Measurements from ENCODE around the gene TRAF1. TPM values are rescaled to one million over a fixed set of nuclear protein-coding genes. Genes with fewer than 3 reads are reported as not detected.

Gene TRAF1
- total and polyA plus RNA-seq, 11 donors: 0.93 to 7.8 (median 1.8) TPM

DNA sequence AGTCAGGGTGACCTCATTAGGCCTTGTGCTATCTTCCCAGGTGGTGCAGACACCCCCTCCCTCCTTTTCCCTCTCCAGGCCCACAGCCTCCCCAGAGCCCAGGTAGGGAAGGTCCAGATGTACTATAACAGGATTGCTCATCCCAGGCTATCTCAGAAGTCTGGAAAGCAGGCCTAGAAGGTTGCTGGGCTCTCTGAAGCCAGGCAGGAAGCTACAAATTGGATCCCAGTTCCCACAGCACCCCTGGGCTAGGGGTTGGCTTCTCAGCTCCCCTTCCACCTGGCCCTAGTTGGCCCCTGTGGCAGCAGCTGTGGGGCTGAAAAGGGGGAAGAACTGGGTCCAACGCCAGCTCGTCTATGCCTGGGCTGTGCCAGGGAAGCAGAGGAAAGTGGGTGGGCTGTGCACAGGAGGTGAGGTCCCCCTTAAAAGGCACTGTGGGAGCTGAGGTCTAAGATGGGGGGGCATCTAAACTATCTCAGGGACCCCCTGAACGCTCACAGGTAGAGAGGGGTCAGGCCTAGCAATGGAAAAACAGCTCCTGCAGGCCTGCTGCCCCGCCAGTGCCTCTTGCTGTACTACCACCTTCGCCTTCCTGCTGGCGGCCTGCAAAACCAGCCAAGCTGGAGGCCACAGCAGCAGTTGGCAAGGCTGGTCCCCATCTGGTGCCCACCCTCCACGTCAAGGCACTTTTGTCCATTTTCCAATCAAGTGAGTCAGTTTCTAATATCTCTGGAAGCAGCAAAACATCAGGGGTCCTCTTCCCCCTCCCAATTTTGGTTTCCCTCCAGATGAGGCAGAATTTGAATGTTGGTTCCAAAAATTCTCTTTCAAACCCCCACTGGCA is 70.5 kb downstream of the TRAF1 start:
- DNase-seq (no peak), ATAC-seq (peak in 1 of 4 donors; percentile 23)
- H3K4me1 ChIP-seq: peaks cover 0 to 10% (median 0%) of the 10 kb centered on the region in 12 donors
- no peak overlapping the region for H3K27ac ChIP-seq
- no peaks in the 10 kb centered on the region for H3K27me3 ChIP-seq
- intact Hi-C loops (cut with DNase I): no loop called here
- H3K9me3 ChIP-seq: no peaks in the 10 kb centered on the region
- no peak overlapping the region for H3K4me3 ChIP-seq
- H3K36me3 ChIP-seq: peaks cover 0 to 85% (median 53%) of the 10 kb centered on the region in 9 donors
- WGBS, 4 donors: 90 to 92% (median 91%) methylated on average over 6 to 7 of the region's 7 CpGs
- TF ChIP-seq, protein P1, sequence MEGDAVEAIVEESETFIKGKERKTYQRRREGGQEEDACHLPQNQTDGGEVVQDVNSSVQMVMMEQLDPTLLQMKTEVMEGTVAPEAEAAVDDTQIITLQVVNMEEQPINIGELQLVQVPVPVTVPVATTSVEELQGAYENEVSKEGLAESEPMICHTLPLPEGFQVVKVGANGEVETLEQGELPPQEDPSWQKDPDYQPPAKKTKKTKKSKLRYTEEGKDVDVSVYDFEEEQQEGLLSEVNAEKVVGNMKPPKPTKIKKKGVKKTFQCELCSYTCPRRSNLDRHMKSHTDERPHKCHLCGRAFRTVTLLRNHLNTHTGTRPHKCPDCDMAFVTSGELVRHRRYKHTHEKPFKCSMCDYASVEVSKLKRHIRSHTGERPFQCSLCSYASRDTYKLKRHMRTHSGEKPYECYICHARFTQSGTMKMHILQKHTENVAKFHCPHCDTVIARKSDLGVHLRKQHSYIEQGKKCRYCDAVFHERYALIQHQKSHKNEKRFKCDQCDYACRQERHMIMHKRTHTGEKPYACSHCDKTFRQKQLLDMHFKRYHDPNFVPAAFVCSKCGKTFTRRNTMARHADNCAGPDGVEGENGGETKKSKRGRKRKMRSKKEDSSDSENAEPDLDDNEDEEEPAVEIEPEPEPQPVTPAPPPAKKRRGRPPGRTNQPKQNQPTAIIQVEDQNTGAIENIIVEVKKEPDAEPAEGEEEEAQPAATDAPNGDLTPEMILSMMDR (IDR thresholded peaks at IDR 0.05): no peak
- TF ChIP-seq POLR2A (IDR thresholded peaks at IDR 0.05): no peak

DNA sequence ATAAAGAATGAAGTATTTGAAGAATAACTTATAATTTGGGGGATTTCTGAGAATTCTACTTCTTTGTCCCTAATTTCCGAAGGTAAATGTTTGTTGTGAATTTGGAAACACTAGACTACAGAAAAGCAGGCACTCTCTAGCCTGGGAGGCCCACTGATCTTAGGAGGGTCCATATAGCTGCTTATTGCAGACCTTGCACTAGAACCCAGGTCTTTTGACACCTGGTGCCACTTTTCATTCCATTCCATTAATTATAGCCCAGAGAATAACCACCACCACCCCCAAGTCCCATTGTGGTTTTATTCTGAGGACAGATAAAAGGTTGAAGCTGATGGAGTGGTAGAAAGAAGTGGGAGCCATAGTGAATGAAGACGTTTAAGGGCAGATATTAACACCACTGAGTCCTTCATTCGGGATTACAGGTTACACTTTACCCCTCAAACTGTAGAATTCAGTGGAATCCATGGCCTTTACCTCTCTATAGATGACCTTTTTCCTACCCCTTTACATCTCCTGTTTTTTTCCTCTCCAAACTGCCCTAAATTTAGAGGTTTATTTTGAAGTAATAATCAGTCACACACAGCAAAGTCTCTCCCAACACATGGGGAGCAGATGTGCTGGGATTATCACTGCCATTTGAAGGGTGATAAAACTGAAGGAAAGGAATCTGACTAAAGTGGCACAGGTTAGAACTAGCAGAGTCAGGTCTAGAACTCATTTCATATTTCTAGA is 71.8 kb downstream of the TRAF1 start:
- WGBS, 4 donors: 84 to 90% (median 86%) methylated on average over 3 of the region's 3 CpGs
- Histone ChIP-seq H3K9me3 (no peaks in the 10 kb centered on the region), H3K4me3 (no peak overlapping the region), H3K4me1 (peaks cover 0 to 10% (median 0%) of the 10 kb centered on the region in 12 donors), H3K27me3 (no peaks in the 10 kb centered on the region), H3K27ac (no peak overlapping the region), H3K36me3 (peaks cover 0 to 72% (median 45%) of the 10 kb centered on the region in 9 donors)
- no peak for DNase-seq
- intact Hi-C loops (cut with DNase I): no loop called here
- no peak for ATAC-seq
- no peak for TF ChIP-seq POLR2A (IDR thresholded peaks at IDR 0.05)
- TF ChIP-seq, protein P1 (IDR thresholded peaks at IDR 0.05): no peak

DNA sequence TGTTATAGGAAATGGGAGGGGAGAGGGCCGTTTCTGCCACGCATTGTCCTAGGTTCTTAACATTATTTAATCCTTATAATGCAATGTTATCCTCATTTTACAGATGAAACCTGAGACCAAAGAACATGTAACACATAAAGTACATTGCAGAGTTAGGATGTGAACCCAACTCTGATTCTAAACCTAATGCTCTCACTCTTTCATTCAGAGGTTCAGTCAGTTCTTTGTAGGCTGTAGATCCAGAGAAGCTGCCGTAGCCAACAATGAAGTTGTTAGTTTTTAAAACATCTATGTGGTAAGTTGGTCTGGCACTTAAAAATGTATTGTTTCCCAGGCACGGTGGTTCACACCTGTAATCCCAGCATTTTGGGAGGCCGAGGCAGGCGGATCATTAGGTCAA is 73.4 kb downstream of the TRAF1 start:
- intact Hi-C loops (cut with DNase I): no loop called here
- no peak for ATAC-seq

More for the DNA sequence above, 73.4 kb downstream of the TRAF1 start:
- Histone ChIP-seq H3K4me3 (no peak overlapping the region), H3K4me1 (peaks cover 0 to 10% (median 0%) of the 10 kb centered on the region in 12 donors), H3K36me3 (peaks cover 0 to 66% (median 41%) of the 10 kb centered on the region in 9 donors), H3K9me3 (no peaks in the 10 kb centered on the region), H3K27ac (no peak overlapping the region), H3K27me3 (no peaks in the 10 kb centered on the region)
- TF ChIP-seq POLR2A (IDR thresholded peaks at IDR 0.05): no peak
- TF ChIP-seq, protein P1 (IDR thresholded peaks at IDR 0.05): no peak
- WGBS, 4 donors: 86 to 96% (median 87%) methylated on average over 6 of the region's 6 CpGs
- no peak for DNase-seq

Other genes starting within 250 kb of the TRAF1 start
- gene MEGF9, start 212.3 kb downstream of the TRAF1 start, total RNA-seq: 10 to 100 TPM in 6 of 9 donors, 1 to 10 TPM in 3; 5.0 to 46.0 (median 13.3) TPM
- 1 to 10 TPM; 2.2 to 5.2 TPM for gene MEGF9, start 212.3 kb downstream of the TRAF1 start, polyA plus RNA-seq
- gene FBXW2, start 133.4 kb downstream of the TRAF1 start, total RNA-seq: 10 to 100 TPM; 27.0 to 58.7 (median 42.0) TPM
- gene FBXW2, start 133.4 kb downstream of the TRAF1 start, polyA plus RNA-seq: 10 to 100 TPM in 1 of 2 donors, 1 to 10 TPM in 1; 7.9 to 24.5 TPM
- gene PSMD5, start 83.9 kb downstream of the TRAF1 start, total RNA-seq: 10 to 100 TPM; 10.2 to 17.9 (median 13.4) TPM
- 10 to 100 TPM in 1 of 2 donors, 1 to 10 TPM in 1; 4.8 to 16.5 TPM for gene PSMD5, start 83.9 kb downstream of the TRAF1 start, polyA plus RNA-seq
- gene PHF19, start 49.6 kb downstream of the TRAF1 start, total RNA-seq: 10 to 100 TPM in 8 of 9 donors, 1 to 10 TPM in 1; 9.6 to 28.0 (median 12.5) TPM
- 10 to 100 TPM; 11.0 to 15.4 TPM for gene PHF19, start 49.6 kb downstream of the TRAF1 start, polyA plus RNA-seq
- gene C5, start 123.5 kb upstream of the TRAF1 start, total RNA-seq: 1 to 10 TPM in 3 of 9 donors, under 1 TPM in 6; 0.32 to 1.8 (median 0.54) TPM
- under 1 TPM; 0.46 to 0.61 TPM for gene C5, start 123.5 kb upstream of the TRAF1 start, polyA plus RNA-seq
- gene CNTRL, start 148.2 kb upstream of the TRAF1 start, total RNA-seq: 10 to 100 TPM in 1 of 9 donors, 1 to 10 TPM in 8; 2.5 to 11.4 (median 4.1) TPM
- 1 to 10 TPM; 2.6 to 2.9 TPM for gene CNTRL, start 148.2 kb upstream of the TRAF1 start, polyA plus RNA-seq